ENCODE measurements around the gene TCEAL9.
"Not testable (repeated sequence)": the region's sequence is repeated elsewhere in the genome, so short reads cannot be mapped to it uniquely, and the experiment has no call there.

The TCEAL9 gene

GRCh38 chrX:103356130-103356798 is at the start of gene TCEAL9:
Gene TCEAL9, plus strand, starts transcription at chrX:103356506. Its CDS starts 1,179 bp downstream, at chrX:103357685.
- DNase-seq (ENCODE audit: low spot score in 2 of 2) (no peak), ATAC-seq (ENCODE audit: low read depth) (no peak)
- H3K27ac Mint-ChIP-seq: no peak within 1 kb of the TSS
- H3K27me3 Mint-ChIP-seq: peaks cover 5% of the 10 kb centered on the region
- no peaks in the 10 kb centered on the region for H3K36me3 Mint-ChIP-seq
- no peaks in the 10 kb centered on the region for H3K9me3 Mint-ChIP-seq
- H3K4me1 Mint-ChIP-seq: peaks cover 9% of the 10 kb centered on the region
- H3K4me3 Mint-ChIP-seq: peak within 1 kb of the TSS; percentile 88

GRCh38 chrX:103309860-103310554 is 46.3 kb upstream of the TCEAL9 start:
- no peak for ATAC-seq (ENCODE audit: low read depth)

GRCh38 chrX:103310555-103311398 is 45.5 kb upstream of the TCEAL9 start, which contains the start of gene BEX2:
Gene BEX2, minus strand, starts transcription at chrX:103310990. Its CDS starts 1,014 bp downstream, at chrX:103309976.
- peaks cover 3% of the 10 kb centered on the region for H3K4me1 Mint-ChIP-seq
- H3K36me3 Mint-ChIP-seq: peaks cover 3% of the 10 kb centered on the region
- H3K27me3 Mint-ChIP-seq: no peaks in the 10 kb centered on the region
- ATAC-seq (ENCODE audit: low read depth) (peak; percentile 99), DNase-seq (ENCODE audit: low spot score in 2 of 2) (peak; percentile 68 to 74)
- H3K9me3 Mint-ChIP-seq: no peaks in the 10 kb centered on the region
- H3K4me3 Mint-ChIP-seq: peak within 1 kb of the TSS; percentile 86
- H3K27ac Mint-ChIP-seq: peak within 1 kb of the TSS; percentile 89

More at GRCh38 chrX:103309860-103310554, 46.3 kb upstream of the TCEAL9 start:
- peak overlapping the region; percentile 46 for H3K4me3 Mint-ChIP-seq
- no peak overlapping the region for H3K27ac Mint-ChIP-seq
- peaks cover 3% of the 10 kb centered on the region for H3K36me3 Mint-ChIP-seq
- peaks cover 3% of the 10 kb centered on the region for H3K4me1 Mint-ChIP-seq
- H3K9me3 Mint-ChIP-seq: no peaks in the 10 kb centered on the region
- peak in 1 of 2 donors; percentile 0 for DNase-seq (ENCODE audit: low spot score in 2 of 2)
- no peaks in the 10 kb centered on the region for H3K27me3 Mint-ChIP-seq

- Mint-ChIP-seq H3K27me3 (no peaks in the 10 kb centered on the region), H3K27ac (peak overlapping the region; percentile 89), H3K36me3 (peaks cover 3% of the 10 kb centered on the region), H3K4me1 (peaks cover 3% of the 10 kb centered on the region), H3K4me3 (peak overlapping the region; percentile 86), H3K9me3 (no peaks in the 10 kb centered on the region)
- ATAC-seq (ENCODE audit: low read depth) (no peak), DNase-seq (ENCODE audit: low spot score in 2 of 2) (no peak)
Measured at GRCh38 chrX:103311399-103311780, 44.9 kb upstream of the TCEAL9 start.

GRCh38 chrX:103329991-103330390 is 26.3 kb upstream of the TCEAL9 start, which contains the start of gene TCEAL7:
Gene TCEAL7, plus strand, starts transcription at chrX:103330239. Its CDS starts 1,165 bp downstream, at chrX:103331404.
- Mint-ChIP-seq H3K27ac (no peak within 1 kb of the TSS), H3K4me1 (no peaks in the 10 kb centered on the region), H3K9me3 (no peaks in the 10 kb centered on the region), H3K27me3 (no peaks in the 10 kb centered on the region), H3K36me3 (no peaks in the 10 kb centered on the region), H3K4me3 (no peak within 1 kb of the TSS)
- ATAC-seq (ENCODE audit: low read depth) (no peak), DNase-seq (ENCODE audit: low spot score in 2 of 2) (no peak)

- no peak overlapping the region for H3K4me3 Mint-ChIP-seq
- no peaks in the 10 kb centered on the region for H3K36me3 Mint-ChIP-seq
- no peak for ATAC-seq (ENCODE audit: low read depth)
- no peaks in the 10 kb centered on the region for H3K27me3 Mint-ChIP-seq
- no peaks in the 10 kb centered on the region for H3K4me1 Mint-ChIP-seq
- H3K9me3 Mint-ChIP-seq: no peaks in the 10 kb centered on the region
- no peak overlapping the region for H3K27ac Mint-ChIP-seq
- no peak for DNase-seq (ENCODE audit: low spot score in 2 of 2)
Measured at GRCh38 chrX:103330681-103331288, 25.5 kb upstream of the TCEAL9 start.

GRCh38 chrX:103338663-103339062 is 17.6 kb upstream of the TCEAL9 start:
- Mint-ChIP-seq H3K4me3 (no peak overlapping the region), H3K9me3 (no peaks in the 10 kb centered on the region), H3K27me3 (no peaks in the 10 kb centered on the region), H3K27ac (no peak overlapping the region), H3K36me3 (no peaks in the 10 kb centered on the region), H3K4me1 (peaks cover 2% of the 10 kb centered on the region)
- ATAC-seq (ENCODE audit: low read depth): no peak
- DNase-seq (ENCODE audit: low spot score in 2 of 2): no peak

GRCh38 chrX:103343105-103343504 is 13.2 kb upstream of the TCEAL9 start:
- ATAC-seq (ENCODE audit: low read depth) (no peak), DNase-seq (ENCODE audit: low spot score in 2 of 2) (peak in 1 of 2 donors; percentile 10)
- Mint-ChIP-seq H3K4me1 (peaks cover 2% of the 10 kb centered on the region), H3K27ac (no peak overlapping the region), H3K4me3 (no peak overlapping the region), H3K27me3 (peaks cover under 1% of the 10 kb centered on the region), H3K36me3 (no peaks in the 10 kb centered on the region), H3K9me3 (no peaks in the 10 kb centered on the region)

GRCh38 chrX:103344606-103345005 is 11.7 kb upstream of the TCEAL9 start:
- Mint-ChIP-seq H3K4me1 (peaks cover 2% of the 10 kb centered on the region), H3K4me3 (no peak overlapping the region), H3K27me3 (peaks cover 3% of the 10 kb centered on the region), H3K27ac (no peak overlapping the region), H3K36me3 (no peaks in the 10 kb centered on the region), H3K9me3 (no peaks in the 10 kb centered on the region)
- DNase-seq (ENCODE audit: low spot score in 2 of 2) (no peak), ATAC-seq (ENCODE audit: low read depth) (no peak)

GRCh38 chrX:103347682-103348397 is 8.5 kb upstream of the TCEAL9 start:
- peaks cover 3% of the 10 kb centered on the region for H3K27me3 Mint-ChIP-seq
- no peak overlapping the region for H3K27ac Mint-ChIP-seq
- no peaks in the 10 kb centered on the region for H3K9me3 Mint-ChIP-seq
- no peaks in the 10 kb centered on the region for H3K36me3 Mint-ChIP-seq
- H3K4me1 Mint-ChIP-seq: peaks cover 2% of the 10 kb centered on the region
- no peak for ATAC-seq (ENCODE audit: low read depth)
- no peak for DNase-seq (ENCODE audit: low spot score in 2 of 2)
- no peak overlapping the region for H3K4me3 Mint-ChIP-seq

GRCh38 chrX:103356858-103357257 is 552 bp downstream of the TCEAL9 start:
- no peaks in the 10 kb centered on the region for H3K9me3 Mint-ChIP-seq
- no peak overlapping the region for H3K27ac Mint-ChIP-seq
- no peaks in the 10 kb centered on the region for H3K36me3 Mint-ChIP-seq
- peaks cover 9% of the 10 kb centered on the region for H3K4me1 Mint-ChIP-seq
- peaks cover 5% of the 10 kb centered on the region for H3K27me3 Mint-ChIP-seq
- no peak for DNase-seq (ENCODE audit: low spot score in 2 of 2)
- H3K4me3 Mint-ChIP-seq: peak overlapping the region; percentile 88
- ATAC-seq (ENCODE audit: low read depth): no peak

GRCh38 chrX:103357871-103358270 is 1.6 kb downstream of the TCEAL9 start:
- no peak overlapping the region for H3K4me3 Mint-ChIP-seq
- H3K9me3 Mint-ChIP-seq: no peaks in the 10 kb centered on the region
- no peak for DNase-seq (ENCODE audit: low spot score in 2 of 2)
- no peak overlapping the region for H3K27ac Mint-ChIP-seq
- no peak for ATAC-seq (ENCODE audit: low read depth)
- H3K36me3 Mint-ChIP-seq: no peaks in the 10 kb centered on the region
- peaks cover 5% of the 10 kb centered on the region for H3K27me3 Mint-ChIP-seq
- H3K4me1 Mint-ChIP-seq: peaks cover 9% of the 10 kb centered on the region

- DNase-seq (ENCODE audit: low spot score in 2 of 2); ATAC-seq (ENCODE audit: low read depth): not testable (repeated sequence)
Measured at GRCh38 chrX:103359605-103360004, 3.3 kb downstream of the TCEAL9 start.

More at GRCh38 chrX:103359605-103360004, 3.3 kb downstream of the TCEAL9 start:
- H3K36me3 Mint-ChIP-seq, H3K27ac Mint-ChIP-seq, H3K4me1 Mint-ChIP-seq, H3K27me3 Mint-ChIP-seq, H3K9me3 Mint-ChIP-seq, H3K4me3 Mint-ChIP-seq: not testable (repeated sequence)

Data from memory B cell (primary cell).